Loucy (cell line): ENCODE results near the gene NHLH2.

ENCODE experiments used
- H2AFZ ChIP-seq: fragments of 200-600 bp; sonication (generic); 2 replicates; pipeline ENCODE4 v1.6.0; 2016; ENCODE audit warnings: antibody characterized with exemption, mild to moderate bottlenecking, low read length, moderate library complexity
- H3F3A ChIP-seq: fragments of 200-600 bp; 2 replicates; pipeline ENCODE4 v1.6.0; 2016; ENCODE audit warnings: antibody characterized with exemption, low read depth, mild to moderate bottlenecking
- H3K27me3 ChIP-seq: fragments of 200-600 bp; sonication (generic); 2 replicates; pipeline ENCODE4 v1.6.1; 2014; ENCODE audit warnings: low read length, mild to moderate bottlenecking; ENCODE audit not compliant: insufficient read depth, poor library complexity, severe bottlenecking
- H3K36me3 ChIP-seq: fragments of 200-600 bp; sonication (generic); 2 replicates; pipeline ENCODE4 v1.6.1; 2016; ENCODE audit warnings: low read length; ENCODE audit not compliant: insufficient read depth
- H3K4me1 ChIP-seq: fragments of 200-600 bp; sonication (generic); 2 replicates; pipeline ENCODE4 v1.5.1; 2014; ENCODE audit warnings: low read length, mild to moderate bottlenecking; ENCODE audit not compliant: insufficient read depth, poor library complexity, severe bottlenecking
- H3K4me2 ChIP-seq: fragments of 200-600 bp; sonication (generic); 2 replicates; pipeline ENCODE4 v1.6.0; 2014; ENCODE audit warnings: antibody characterized with exemption, low read length, low read depth, mild to moderate bottlenecking; ENCODE audit not compliant: poor library complexity, severe bottlenecking
- H3K4me3 ChIP-seq: fragments of 200-600 bp; sonication (generic); 2 replicates; pipeline ENCODE4 v1.5.1; 2014; ENCODE audit warnings: low read length, mild to moderate bottlenecking, mixed read lengths; ENCODE audit not compliant: poor library complexity, severe bottlenecking
- H3K79me2 ChIP-seq: fragments of 200-600 bp; sonication (generic); 2 replicates; pipeline ENCODE4 v1.6.1; 2014; ENCODE audit warnings: low read length; ENCODE audit not compliant: insufficient read depth
- H3K9ac ChIP-seq: fragments of 200-600 bp; sonication (generic); 2 replicates; pipeline ENCODE4 v1.6.0; 2014; ENCODE audit warnings: mild to moderate bottlenecking, low read depth, low read length, moderate library complexity; ENCODE audit not compliant: poor library complexity, severe bottlenecking
- H3K9me2 ChIP-seq: fragments of 200-600 bp; sonication (generic); replicated peaks from 2 replicates; pipeline ENCODE4 v1.6.1; 2016; ENCODE audit warnings: low read depth, low read length, mixed read lengths
- H3K9me3 ChIP-seq: fragments of 200-600 bp; sonication (generic); 2 replicates; pipeline ENCODE4 v1.6.1; 2014; ENCODE audit warnings: mild to moderate bottlenecking, antibody characterized with exemption, low read length, low read depth; ENCODE audit not compliant: insufficient read depth
- H4K20me1 ChIP-seq: fragments of 200-600 bp; sonication (generic); 2 replicates; pipeline ENCODE4 v1.6.0; 2014; ENCODE audit warnings: antibody characterized with exemption, low read length, mild to moderate bottlenecking; ENCODE audit not compliant: insufficient read depth, poor library complexity, severe bottlenecking
- EZH2phosphoT487 ChIP-seq: fragments of 200-600 bp; IDR thresholded peaks from 2 replicates; pipeline ENCODE4 v1.6.1; 2018; ENCODE audit warnings: antibody characterized with exemption, mild to moderate bottlenecking, moderate library complexity, borderline replicate concordance
- TF ChIP-seq, protein P1 (sequence below): fragments of 200-600 bp; sonication (generic); conservative IDR thresholded peaks from 2 replicates; pipeline ENCODE4 v1.5.1; 2014; ENCODE audit warnings: mild to moderate bottlenecking, antibody characterized with exemption, low read length

The NHLH2 gene

DNA sequence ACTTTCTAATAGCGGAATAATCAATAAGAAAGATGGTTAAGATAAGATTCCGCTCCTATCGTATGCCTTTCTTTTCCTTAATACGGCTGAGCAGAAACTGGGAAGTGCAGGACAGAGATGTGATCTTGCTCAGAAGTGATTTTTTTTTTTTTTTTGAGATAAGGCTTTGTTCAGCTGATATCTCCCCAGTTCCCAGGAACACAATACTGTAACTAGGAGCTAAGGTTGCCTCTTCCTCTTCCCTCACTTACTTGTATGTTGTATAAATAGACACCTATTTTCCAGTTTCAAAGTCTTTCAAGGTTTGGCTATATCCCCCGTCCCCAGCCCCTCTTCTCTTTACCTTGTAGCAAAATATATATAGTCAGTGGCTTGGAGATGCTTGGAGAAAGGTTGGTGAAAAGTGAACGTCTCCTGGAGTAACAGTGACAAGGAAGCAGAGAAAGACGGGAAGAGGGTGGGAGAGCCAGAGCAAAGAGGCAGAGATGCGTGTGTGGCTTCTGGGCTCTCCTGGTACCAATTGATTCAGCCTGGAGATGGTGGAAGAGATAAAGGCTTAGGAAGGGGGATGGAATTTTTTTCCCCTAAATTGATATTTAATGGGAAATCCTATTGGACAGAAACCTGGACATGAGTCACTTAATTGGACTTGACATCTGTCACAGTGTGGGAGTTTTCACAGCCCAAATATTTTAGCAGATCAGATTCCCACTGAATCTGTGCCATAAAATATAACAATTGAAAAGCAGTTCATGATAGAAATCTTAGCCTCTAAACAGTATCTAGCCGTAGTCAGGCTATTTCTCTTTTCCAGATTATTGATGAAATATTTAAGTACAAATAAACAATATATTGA is at the start of gene NHLH2:
NHLH2 (minus strand) TSS at position 522 of the 856 bp plus-strand sequence. CDS start 2,754 bp downstream, outside the sequence.
- Histone ChIP-seq H2AFZ (no peak within 1 kb of the TSS), H4K20me1 (no peaks in the 10 kb centered on the region), H3F3A (no peaks in the 10 kb centered on the region), H3K9ac (no peak within 1 kb of the TSS), H3K9me2 (no peaks in the 10 kb centered on the region), H3K4me1 (no peaks in the 10 kb centered on the region), H3K4me2 (no peak within 1 kb of the TSS), H3K4me3 (no peak within 1 kb of the TSS), H3K27me3 (peaks cover under 1% of the 10 kb centered on the region), H3K9me3 (no peaks in the 10 kb centered on the region), H3K79me2 (no peaks in the 10 kb centered on the region), H3K36me3 (no peaks in the 10 kb centered on the region)
- no peak for TF ChIP-seq EZH2phosphoT487
- TF ChIP-seq, protein P1, sequence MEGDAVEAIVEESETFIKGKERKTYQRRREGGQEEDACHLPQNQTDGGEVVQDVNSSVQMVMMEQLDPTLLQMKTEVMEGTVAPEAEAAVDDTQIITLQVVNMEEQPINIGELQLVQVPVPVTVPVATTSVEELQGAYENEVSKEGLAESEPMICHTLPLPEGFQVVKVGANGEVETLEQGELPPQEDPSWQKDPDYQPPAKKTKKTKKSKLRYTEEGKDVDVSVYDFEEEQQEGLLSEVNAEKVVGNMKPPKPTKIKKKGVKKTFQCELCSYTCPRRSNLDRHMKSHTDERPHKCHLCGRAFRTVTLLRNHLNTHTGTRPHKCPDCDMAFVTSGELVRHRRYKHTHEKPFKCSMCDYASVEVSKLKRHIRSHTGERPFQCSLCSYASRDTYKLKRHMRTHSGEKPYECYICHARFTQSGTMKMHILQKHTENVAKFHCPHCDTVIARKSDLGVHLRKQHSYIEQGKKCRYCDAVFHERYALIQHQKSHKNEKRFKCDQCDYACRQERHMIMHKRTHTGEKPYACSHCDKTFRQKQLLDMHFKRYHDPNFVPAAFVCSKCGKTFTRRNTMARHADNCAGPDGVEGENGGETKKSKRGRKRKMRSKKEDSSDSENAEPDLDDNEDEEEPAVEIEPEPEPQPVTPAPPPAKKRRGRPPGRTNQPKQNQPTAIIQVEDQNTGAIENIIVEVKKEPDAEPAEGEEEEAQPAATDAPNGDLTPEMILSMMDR, result no peak

DNA sequence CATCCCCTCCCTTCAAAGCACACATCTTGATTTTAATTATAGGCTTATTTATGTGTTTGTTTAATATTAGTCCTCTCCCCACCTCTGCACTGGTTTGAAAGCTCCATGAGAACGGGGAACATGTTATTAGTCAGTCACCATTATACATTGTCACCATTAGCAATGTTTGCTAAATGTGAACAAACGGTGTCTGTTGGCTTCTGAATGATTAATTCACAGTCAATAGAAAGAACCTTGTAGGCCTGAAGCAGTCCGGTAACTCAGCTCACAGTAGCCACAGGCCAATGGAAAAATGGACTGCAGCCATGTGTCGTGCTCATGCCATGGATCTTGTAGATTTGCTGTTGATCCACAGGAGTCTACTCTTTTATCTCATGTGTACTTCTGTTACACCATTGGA is 49.7 kb upstream of the NHLH2 start:
- H3K9ac ChIP-seq, result no peak overlapping the region
- no peaks in the 10 kb centered on the region for H3K9me2 ChIP-seq
- H3K27me3 ChIP-seq, result no peaks in the 10 kb centered on the region
- no peak overlapping the region for H3K4me3 ChIP-seq
- H3K9me3 ChIP-seq, result no peaks in the 10 kb centered on the region
- no peak overlapping the region for H3K4me2 ChIP-seq
- H3K36me3 ChIP-seq, result no peaks in the 10 kb centered on the region
- no peak for TF ChIP-seq EZH2phosphoT487
- TF ChIP-seq, protein P1, result no peak
- no peaks in the 10 kb centered on the region for H4K20me1 ChIP-seq
- H2AFZ ChIP-seq, result no peak overlapping the region
- no peaks in the 10 kb centered on the region for H3K4me1 ChIP-seq
- H3F3A ChIP-seq, result no peaks in the 10 kb centered on the region
- H3K79me2 ChIP-seq, result no peaks in the 10 kb centered on the region

DNA sequence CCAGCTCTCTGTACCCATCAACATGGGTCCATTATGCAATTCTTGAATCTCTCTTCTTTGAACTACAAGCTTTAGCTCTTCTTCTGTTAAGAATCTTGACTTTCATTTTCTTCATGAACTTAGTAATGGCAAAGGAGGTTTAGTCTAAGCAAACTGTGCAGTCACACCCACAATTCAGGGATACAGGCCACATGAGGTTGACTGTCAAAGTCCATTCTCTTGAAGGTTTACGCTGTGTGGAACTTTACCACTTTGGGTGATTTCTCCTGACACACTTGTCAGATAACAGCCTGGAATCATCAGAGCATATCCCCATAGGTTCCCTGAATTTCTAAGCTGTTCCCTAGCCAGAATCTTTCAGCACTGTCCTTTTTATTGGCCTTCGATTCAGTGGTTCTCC is 48.0 kb upstream of the NHLH2 start:
- H3K4me2 ChIP-seq, result no peak overlapping the region
- no peak overlapping the region for H3K9ac ChIP-seq
- no peaks in the 10 kb centered on the region for H3K9me2 ChIP-seq
- H3K4me1 ChIP-seq, result no peaks in the 10 kb centered on the region
- H3K27me3 ChIP-seq, result no peaks in the 10 kb centered on the region
- H3K9me3 ChIP-seq, result no peaks in the 10 kb centered on the region
- H3K79me2 ChIP-seq, result no peaks in the 10 kb centered on the region
- no peaks in the 10 kb centered on the region for H3F3A ChIP-seq
- no peaks in the 10 kb centered on the region for H4K20me1 ChIP-seq
- TF ChIP-seq, protein P1, result no peak
- H2AFZ ChIP-seq, result no peak overlapping the region
- no peaks in the 10 kb centered on the region for H3K36me3 ChIP-seq
- H3K4me3 ChIP-seq, result no peak overlapping the region
